DMS79 treated with DMSO at 0.1 percent for 48 hours (cell line): ENCODE measurements around the gene ATOSB.
"Not testable (repeated sequence)": the region's sequence is repeated elsewhere in the genome, so short reads cannot be mapped to it uniquely, and the experiment has no call there.

ENCODE experiments used
- DNase-seq: peaks from one replicate; lab custom pipeline; 2025; lab: John Stamatoyannopoulos, UW

ATOSB gene

GRCh38 chr9:35115680-35116538 lies at the start of gene ATOSB:
Gene ATOSB (minus strand): TSS chr9:35115862. CDS start chr9:35108274, 7,588 bp downstream.
- DNase-seq: peak; percentile 96

- no peak for DNase-seq
Measured at GRCh38 chr9:35164711-35165110, 49.0 kb upstream of the ATOSB start.

DNA sequence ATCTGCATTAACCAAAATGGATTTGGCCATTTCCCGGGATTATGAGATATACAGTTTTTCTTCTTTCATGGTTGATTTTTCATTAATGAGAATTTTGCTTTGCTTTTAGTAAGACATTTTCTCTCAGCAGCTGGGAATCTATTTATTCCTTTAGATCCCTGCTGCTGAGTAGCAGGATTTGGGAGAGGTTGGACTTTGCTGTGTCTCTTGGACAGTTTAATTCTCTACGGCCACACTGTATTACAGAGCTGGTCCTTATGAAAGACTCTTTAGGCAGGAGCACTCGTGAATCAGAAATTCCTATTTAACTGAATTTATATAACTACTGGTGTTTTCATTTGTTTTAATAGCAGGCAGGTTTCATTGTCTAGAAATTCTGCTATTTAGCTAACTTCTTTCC lies 47.8 kb upstream of the ATOSB start:
- DNase-seq: no peak

- DNase-seq: peak; percentile 52
Measured at GRCh38 chr9:35162605-35163315, 47.1 kb upstream of the ATOSB start.

DNA sequence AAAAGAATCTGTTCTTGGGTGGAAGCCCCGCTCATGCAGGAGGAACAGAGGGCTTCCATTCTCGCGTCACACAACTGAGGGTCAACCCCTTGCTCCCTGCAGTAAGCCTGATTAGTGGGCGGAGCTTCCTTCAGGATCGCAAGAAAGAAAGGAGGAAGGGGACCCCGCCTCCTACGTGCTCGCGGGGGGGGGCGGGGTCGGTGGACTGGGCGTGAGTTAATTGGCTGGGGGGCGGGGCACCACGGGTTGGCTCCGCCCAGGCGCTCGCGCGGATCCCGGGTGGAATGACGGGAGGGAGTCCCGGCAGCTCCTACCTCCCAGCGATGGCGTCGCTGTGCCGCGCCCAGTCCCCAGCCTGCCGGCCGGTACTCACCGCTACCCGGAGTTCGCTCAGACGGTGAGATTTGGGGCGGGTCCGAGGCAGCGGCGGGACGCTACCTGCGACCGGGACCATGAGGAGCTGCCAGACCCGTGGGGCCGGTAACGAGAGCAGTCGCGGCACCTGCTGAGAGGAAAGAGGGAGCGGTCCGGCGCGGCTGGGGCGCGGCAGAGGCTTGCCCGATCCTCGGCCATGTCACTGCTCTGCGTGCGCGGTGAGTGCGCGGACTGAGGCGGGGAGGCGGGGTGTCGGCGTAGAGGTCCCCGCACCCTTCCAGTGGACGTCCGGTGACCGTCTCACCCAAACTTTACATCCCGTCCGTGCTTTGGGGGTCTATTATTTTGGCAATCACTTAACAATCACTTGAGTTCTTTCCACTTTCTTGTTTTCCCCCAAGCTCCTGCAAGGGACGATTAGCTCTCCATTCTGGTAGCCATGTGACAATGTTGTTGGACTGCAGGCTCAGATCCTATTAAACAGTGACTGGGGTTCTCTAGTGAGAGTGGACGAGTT lies 46.3 kb upstream of the ATOSB start, which contains the start of gene UNC13B:
Gene UNC13B (plus strand): TSS at position 297 of the 892 bp plus-strand sequence. CDS start 275 bp downstream, at position 572.
- DNase-seq: peak; percentile 71

DNA sequence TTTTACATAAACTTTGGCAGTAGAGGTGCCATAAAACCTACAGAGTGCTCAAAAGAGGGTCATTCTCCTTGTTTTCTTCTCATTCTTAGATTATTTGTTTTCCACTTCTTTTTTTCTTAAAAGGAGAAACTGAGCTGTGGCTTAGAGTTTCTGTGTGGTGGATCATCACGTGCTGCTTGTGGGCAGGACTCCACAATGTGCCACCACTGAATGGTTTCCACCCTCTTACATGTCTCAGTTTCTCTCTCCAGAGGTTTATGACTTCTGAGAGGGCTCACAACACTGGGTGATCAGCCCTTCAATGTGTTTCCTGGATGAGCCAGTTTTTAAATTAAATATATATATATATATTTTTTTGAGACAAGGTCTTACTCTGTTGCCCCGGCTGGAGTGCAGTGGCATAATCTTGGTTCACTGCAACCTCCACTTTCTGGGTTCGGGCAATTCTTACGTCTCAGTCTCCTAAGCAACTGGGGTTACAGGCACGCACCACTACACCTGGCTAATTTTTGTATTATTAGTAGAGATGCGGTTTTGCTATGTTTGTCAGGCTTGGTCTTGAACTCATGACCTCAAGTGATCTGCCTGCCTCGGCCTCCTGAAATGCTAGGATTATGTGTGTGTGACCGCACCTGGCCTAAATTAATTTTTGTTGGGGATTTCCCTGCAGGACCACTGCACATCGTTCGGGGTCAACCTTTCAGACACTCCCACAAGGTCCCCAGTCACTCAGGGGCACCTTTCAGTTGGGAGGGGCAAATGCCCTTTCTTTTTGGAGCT lies 43.0 kb upstream of the ATOSB start:
- DNase-seq: no peak

GRCh38 chr9:35157836-35158235 lies 42.2 kb upstream of the ATOSB start:
- not testable (repeated sequence) for DNase-seq

DNA sequence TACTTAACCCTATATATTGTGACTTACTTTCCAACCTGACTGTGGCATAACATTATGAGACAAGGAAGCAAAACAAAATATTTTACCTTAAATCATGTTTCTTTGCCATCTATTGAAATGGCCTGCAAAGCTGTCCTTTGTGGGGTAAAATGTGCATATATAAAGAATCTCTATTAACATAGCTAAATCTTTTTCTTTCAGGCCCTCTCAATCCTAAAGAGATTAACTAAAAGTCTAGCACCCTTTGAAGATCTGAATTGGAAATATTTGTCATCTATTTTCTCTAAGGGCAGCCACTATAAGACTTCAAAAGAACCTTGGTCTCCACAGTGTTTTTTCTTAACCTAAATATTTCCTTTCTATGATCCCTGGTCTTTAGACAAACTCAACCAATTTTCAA lies 41.1 kb upstream of the ATOSB start:
- no peak for DNase-seq

- no peak for DNase-seq
Measured at GRCh38 chr9:35152926-35153325, 37.3 kb upstream of the ATOSB start.

- not testable (repeated sequence) for DNase-seq
Measured at GRCh38 chr9:35147941-35148563, 32.4 kb upstream of the ATOSB start.

DNA sequence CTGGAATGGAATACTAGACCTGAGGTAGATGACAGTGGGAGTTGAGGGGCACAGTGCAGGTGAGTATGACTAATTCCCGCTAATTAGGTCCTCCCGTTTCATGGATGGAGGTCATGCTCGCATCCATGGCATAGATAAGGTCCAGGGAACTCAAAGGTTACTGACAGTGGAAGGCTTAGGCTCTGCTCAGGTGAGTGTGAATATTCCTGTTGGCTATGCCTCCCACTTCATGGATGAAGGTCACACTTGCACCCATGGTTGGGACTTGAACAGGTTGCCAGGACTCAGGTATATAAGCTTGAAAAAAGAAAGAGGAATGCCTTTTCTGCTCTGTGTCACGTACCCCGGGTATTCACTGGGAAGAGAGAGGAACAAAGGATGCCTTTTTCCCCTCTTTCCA lies 26.4 kb upstream of the ATOSB start:
- DNase-seq: no peak

- no peak for DNase-seq
Measured at GRCh38 chr9:35140093-35140492, 24.4 kb upstream of the ATOSB start.

DNA sequence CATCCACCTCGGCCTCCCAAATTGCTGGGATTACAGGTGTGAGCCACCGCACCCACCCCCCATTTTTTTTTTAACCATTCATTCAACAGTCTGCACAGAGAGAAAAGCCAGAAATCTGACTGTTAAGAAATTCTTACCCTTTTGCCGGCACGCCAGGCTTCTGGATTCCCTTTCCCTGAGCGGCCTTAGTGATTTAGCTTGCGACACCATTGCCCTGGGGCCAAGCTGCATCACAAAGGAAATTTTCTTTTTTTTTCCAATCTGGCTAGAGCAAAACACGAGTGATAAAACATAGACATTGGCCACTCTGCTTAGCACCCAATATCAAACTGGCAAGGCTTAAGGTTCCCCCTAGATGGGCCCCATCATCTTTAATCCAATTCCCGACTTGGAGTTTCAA lies 21.2 kb upstream of the ATOSB start:
- DNase-seq: no peak

GRCh38 chr9:35135988-35136387 lies 20.3 kb upstream of the ATOSB start:
- DNase-seq: no peak

- no peak for DNase-seq
Measured at GRCh38 chr9:35134920-35135319, 19.3 kb upstream of the ATOSB start.

DNA sequence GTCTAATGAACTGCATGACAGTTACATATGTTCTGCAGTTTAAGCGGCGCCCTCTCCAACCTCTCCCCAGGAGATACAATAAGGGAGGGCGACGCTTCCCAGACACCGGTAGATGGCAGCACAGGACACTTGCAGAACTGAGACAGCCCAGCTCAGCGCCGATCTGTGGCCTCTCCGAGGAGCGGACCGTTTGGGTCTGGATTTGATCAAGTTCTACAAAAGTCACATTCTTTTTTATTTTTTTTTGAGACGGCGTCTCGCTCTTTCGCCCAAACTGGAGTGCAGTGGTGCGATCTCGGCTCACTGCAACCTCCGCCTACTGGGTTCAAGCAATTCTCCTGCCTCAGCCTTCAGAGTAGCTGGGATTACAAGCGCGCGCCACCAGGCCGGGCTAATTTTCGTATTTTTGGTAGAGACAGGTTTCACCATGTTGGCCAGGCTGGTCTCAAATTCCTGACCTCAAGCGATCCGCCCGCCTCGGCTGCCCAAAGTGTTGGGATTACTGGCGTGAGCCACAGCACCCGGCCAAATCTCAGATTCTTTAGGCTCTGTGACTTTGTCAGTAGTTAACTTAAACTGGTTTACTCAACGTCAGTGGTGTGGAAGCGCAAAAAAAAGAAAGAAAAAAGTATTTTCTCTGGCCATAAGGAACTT lies 1.4 kb upstream of the ATOSB start:
- peak; percentile 86 for DNase-seq

- DNase-seq: no peak
Measured at GRCh38 chr9:35116539-35116897, 856 bp upstream of the ATOSB start.

- DNase-seq: peak; percentile 25
Measured at GRCh38 chr9:35114840-35115628, 628 bp downstream of the ATOSB start.

DNA sequence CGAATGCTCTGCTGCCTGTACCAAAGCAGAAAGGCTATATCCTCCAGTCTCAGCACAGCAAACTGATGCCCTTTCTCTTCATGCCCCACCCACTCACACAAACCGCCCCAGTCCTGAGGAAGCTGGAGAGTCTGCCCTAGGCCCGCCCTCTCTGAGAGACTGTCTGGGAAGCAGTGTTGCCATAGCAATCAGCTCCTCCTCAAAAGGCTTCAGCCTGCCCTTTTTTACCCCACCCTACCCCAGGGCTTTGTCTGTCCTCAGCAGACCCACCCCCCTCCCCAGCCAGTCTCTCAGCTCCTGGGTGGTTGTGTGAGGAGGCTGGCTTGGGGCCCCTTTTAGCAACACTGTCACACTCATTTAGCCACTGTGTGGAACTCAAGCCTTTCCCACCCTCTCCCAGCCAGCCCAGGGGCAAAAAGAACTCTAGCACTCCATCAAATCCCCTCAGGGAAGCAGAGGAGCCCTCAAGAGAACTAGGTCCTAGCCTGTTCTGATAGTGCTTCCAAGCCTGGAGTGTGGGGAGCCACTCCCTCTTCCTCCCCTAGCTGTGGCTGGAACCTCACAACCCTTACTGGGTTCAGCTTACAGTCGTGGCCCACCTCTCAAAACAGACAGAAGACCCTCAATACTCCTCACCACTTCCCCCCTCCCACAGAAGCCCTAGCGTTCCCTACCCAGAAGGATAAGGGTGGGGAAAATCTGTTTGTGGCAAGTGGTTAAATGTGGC lies 1.4 kb downstream of the ATOSB start:
- peak; percentile 69 for DNase-seq
